HEK293 (cell line): ENCODE data around the gene ATP6AP2.

Source experiments
- ELK4 ChIP-seq: IDR thresholded peaks from 2 replicates; pipeline ENCODE4 v1.6.1; 2011; ENCODE audit warnings: mild to moderate bottlenecking, low read depth, low read length, borderline replicate concordance
- GLIS2 ChIP-seq: fragments of 450-650 bp; formaldehyde crosslinking; IDR thresholded peaks from 2 replicates; pipeline ENCODE4 v1.5.1; 2016; ENCODE audit warnings: missing biosample characterization, missing genetic modification characterization
- REPIN1 ChIP-seq: fragments of 450-650 bp; formaldehyde crosslinking; IDR thresholded peaks from 2 replicates; pipeline ENCODE4 v1.5.1; 2017; ENCODE audit warnings: missing biosample characterization, missing genetic modification characterization, low read depth
- TSHZ1 ChIP-seq: fragments of 450-650 bp; formaldehyde crosslinking; IDR thresholded peaks from 2 replicates; pipeline ENCODE4 v1.5.1; 2016; ENCODE audit warnings: missing biosample characterization, missing genetic modification characterization, borderline replicate concordance
- ZBTB26 ChIP-seq: fragments of 450-650 bp; formaldehyde crosslinking; optimal IDR thresholded peaks from 2 replicates; pipeline ENCODE3; 2016; ENCODE audit warnings: missing biosample characterization, mild to moderate bottlenecking, missing genetic modification characterization
- ZFHX2 ChIP-seq: fragments of 450-650 bp; formaldehyde crosslinking; conservative IDR thresholded peaks from 2 replicates; pipeline ENCODE4 v1.5.1; 2016; ENCODE audit warnings: missing biosample characterization, missing genetic modification characterization
- ZNF202 ChIP-seq: fragments of 450-650 bp; formaldehyde crosslinking; IDR thresholded peaks from 2 replicates; pipeline ENCODE4 v1.5.1; 2016; ENCODE audit warnings: missing biosample characterization, missing genetic modification characterization, borderline replicate concordance
- ZNF223 ChIP-seq: fragments of 450-650 bp; formaldehyde crosslinking; IDR thresholded peaks from 2 replicates; pipeline ENCODE4 v1.5.1; 2016; ENCODE audit warnings: missing biosample characterization, missing genetic modification characterization
- ZNF248 ChIP-seq: fragments of 450-650 bp; formaldehyde crosslinking; IDR thresholded peaks from 2 replicates; pipeline ENCODE4 v1.5.1; 2017; ENCODE audit warnings: missing biosample characterization, missing genetic modification characterization
- ZNF280D ChIP-seq: fragments of 450-650 bp; formaldehyde crosslinking; IDR thresholded peaks from 2 replicates; pipeline ENCODE4 v1.5.1; 2016; ENCODE audit warnings: missing biosample characterization, missing genetic modification characterization
- ZNF292 ChIP-seq: fragments of 450-650 bp; formaldehyde crosslinking; IDR thresholded peaks from 2 replicates; pipeline ENCODE4 v1.5.1; 2016; ENCODE audit warnings: low read depth, missing biosample characterization, missing genetic modification characterization, borderline replicate concordance
- ZNF394 ChIP-seq: fragments of 450-650 bp; formaldehyde crosslinking; IDR thresholded peaks from 2 replicates; pipeline ENCODE4 v1.5.1; 2016; ENCODE audit warnings: missing biosample characterization, missing genetic modification characterization, mild to moderate bottlenecking, moderate library complexity, borderline replicate concordance
- ZNF518A ChIP-seq: fragments of 450-650 bp; formaldehyde crosslinking; conservative IDR thresholded peaks from 2 replicates; pipeline ENCODE4 v1.5.1; 2016; ENCODE audit warnings: low read depth, missing biosample characterization, missing genetic modification characterization
- ZNF555 ChIP-seq: fragments of 450-650 bp; formaldehyde crosslinking; conservative IDR thresholded peaks from 2 replicates; pipeline ENCODE4 v1.5.1; 2017; ENCODE audit warnings: missing biosample characterization, mild to moderate bottlenecking, missing genetic modification characterization, inconsistent platforms
- ZNF558 ChIP-seq: fragments of 450-650 bp; formaldehyde crosslinking; IDR thresholded peaks from 2 replicates; pipeline ENCODE4 v1.5.1; 2016; ENCODE audit warnings: missing biosample characterization, missing genetic modification characterization
- ZNF571 ChIP-seq: fragments of 450-650 bp; formaldehyde crosslinking; IDR thresholded peaks from 2 replicates; pipeline ENCODE4 v1.5.0; 2017; ENCODE audit warnings: missing biosample characterization, missing genetic modification characterization
- ZNF585B ChIP-seq: fragments of 450-650 bp; formaldehyde crosslinking; IDR thresholded peaks from 2 replicates; pipeline ENCODE4 v1.5.1; 2016; ENCODE audit warnings: missing biosample characterization, missing genetic modification characterization
- ZNF624 ChIP-seq: fragments of 450-650 bp; formaldehyde crosslinking; IDR thresholded peaks from 2 replicates; pipeline ENCODE4 v1.5.1; 2017; ENCODE audit warnings: missing biosample characterization, missing genetic modification characterization
- ZNF660 ChIP-seq: fragments of 450-650 bp; IDR thresholded peaks from 2 replicates; pipeline ENCODE4 v1.5.1; 2018; ENCODE audit warnings: missing biosample characterization, mild to moderate bottlenecking, missing genetic modification characterization
- ZNF692 ChIP-seq: fragments of 450-650 bp; formaldehyde crosslinking; IDR thresholded peaks from 2 replicates; pipeline ENCODE4 v1.5.1; 2016; ENCODE audit warnings: missing biosample characterization, missing genetic modification characterization
- ZNF747 ChIP-seq: fragments of 450-650 bp; formaldehyde crosslinking; IDR thresholded peaks from 2 replicates; pipeline ENCODE4 v1.5.1; 2016; ENCODE audit warnings: missing biosample characterization, missing genetic modification characterization
- ZNF776 ChIP-seq: fragments of 450-650 bp; formaldehyde crosslinking; IDR thresholded peaks from 2 replicates; pipeline ENCODE4 v1.5.0; 2017; ENCODE audit warnings: missing biosample characterization, missing genetic modification characterization, borderline replicate concordance
- ZNF791 ChIP-seq: fragments of 450-650 bp; formaldehyde crosslinking; IDR thresholded peaks from 2 replicates; pipeline ENCODE4 v1.5.1; 2016; ENCODE audit warnings: missing biosample characterization, missing genetic modification characterization

The ATP6AP2 gene

GRCh38 chrX:40646489-40647306 is 65.9 kb downstream of the ATP6AP2 start (continued):
- TF ChIP-seq ZNF518A (tag by site-specific recombination) (no peak), ZNF660 (no peak), ZNF292 (tag by site-specific recombination) (no peak), ZNF223 (tag by site-specific recombination) (no peak), ZNF791 (tag by site-specific recombination) (no peak), ZNF394 (tag by site-specific recombination) (no peak), ZNF624 (tag by site-specific recombination) (no peak), ZBTB26 (tag by site-specific recombination) (peak; percentile 24), ZNF692 (tag by site-specific recombination) (peak; percentile 97), ZNF571 (no peak), ZNF585B (tag by site-specific recombination) (no peak), ZNF202 (tag by site-specific recombination) (no peak), ZNF747 (tag by site-specific recombination) (no peak), TSHZ1 (tag by site-specific recombination) (no peak), ZNF776 (no peak), ELK4 (no peak), GLIS2 (peak; percentile 64), ZFHX2 (peak; percentile 17; the same call in 1 of the 2 replicates), ZNF248 (tag by site-specific recombination) (no peak), ZNF555 (no peak), ZNF280D (tag by site-specific recombination) (no peak), ZNF558 (tag by site-specific recombination) (no peak), REPIN1 (tag by site-specific recombination) (no peak)
